ENCODE data around the gene SYT7.
A peak's percentile ranks its signal among the peaks of the same experiment; 100 is the strongest.

Gene SYT7

GRCh38 chr11:61592176-61592575, 11.3 kb upstream of the SYT7 start:
- Histone ChIP-seq H3K4me2 (ENCODE audit: low read length) (no peak overlapping the region), H3K4me1 (ENCODE audit: control insufficient read depth, insufficient read depth, low read length) (peaks cover 35% of the 10 kb centered on the region), H3K4me3 (ENCODE audit: low read length) (no peak overlapping the region), H3K9me3 (replicated peaks; ENCODE audit: low read length) (no peaks in the 10 kb centered on the region), H3K36me3 (ENCODE audit: insufficient read depth, low read length) (no peaks in the 10 kb centered on the region), H3K27me3 (ENCODE audit: control insufficient read depth, insufficient read depth, low read length) (peaks cover 33% of the 10 kb centered on the region), H3K9ac (ENCODE audit: low read depth, low read length) (no peak overlapping the region)

DNA sequence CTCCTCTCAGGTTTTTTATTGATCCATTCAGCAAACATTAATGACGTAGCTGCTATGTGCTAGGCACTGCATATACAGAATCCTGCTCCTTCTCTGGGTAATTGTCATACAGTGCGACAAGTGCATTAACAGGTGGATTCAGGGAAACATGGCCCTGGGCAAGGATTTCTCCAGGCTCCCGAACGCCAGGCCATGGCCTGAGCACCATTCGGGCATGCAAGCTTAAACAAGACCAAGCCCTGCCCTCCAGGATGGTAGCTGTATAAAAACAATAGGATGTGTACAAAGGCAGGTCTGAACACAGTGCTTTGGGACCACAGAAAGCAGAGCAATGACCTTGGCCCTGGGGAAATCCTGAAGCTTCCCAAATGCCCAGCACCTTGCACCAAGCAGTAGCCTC, 9.1 kb upstream of the SYT7 start:
- peaks cover 28% of the 10 kb centered on the region for H3K4me1 ChIP-seq (ENCODE audit: control insufficient read depth, insufficient read depth, low read length)
- H3K4me3 ChIP-seq (ENCODE audit: low read length) = no peak overlapping the region
- no peaks in the 10 kb centered on the region for H3K36me3 ChIP-seq (ENCODE audit: insufficient read depth, low read length)
- H3K9ac ChIP-seq (ENCODE audit: low read depth, low read length) = no peak overlapping the region
- H3K4me2 ChIP-seq (ENCODE audit: low read length) = no peak overlapping the region
- H3K27me3 ChIP-seq (ENCODE audit: control insufficient read depth, insufficient read depth, low read length) = peaks cover 37% of the 10 kb centered on the region
- no peaks in the 10 kb centered on the region for H3K9me3 ChIP-seq (replicated peaks; ENCODE audit: low read length)

GRCh38 chr11:61588728-61589191, 7.9 kb upstream of the SYT7 start:
- Histone ChIP-seq H3K27me3 (ENCODE audit: control insufficient read depth, insufficient read depth, low read length) (peaks cover 34% of the 10 kb centered on the region), H3K9me3 (replicated peaks; ENCODE audit: low read length) (no peaks in the 10 kb centered on the region), H3K4me3 (ENCODE audit: low read length) (peak overlapping the region; percentile 67), H3K9ac (ENCODE audit: low read depth, low read length) (no peak overlapping the region), H3K4me1 (ENCODE audit: control insufficient read depth, insufficient read depth, low read length) (peaks cover 21% of the 10 kb centered on the region), H3K4me2 (ENCODE audit: low read length) (peak overlapping the region; percentile 72), H3K36me3 (ENCODE audit: insufficient read depth, low read length) (no peaks in the 10 kb centered on the region)

- H3K4me1 ChIP-seq (ENCODE audit: control insufficient read depth, insufficient read depth, low read length) = peaks cover 21% of the 10 kb centered on the region
- no peak overlapping the region for H3K9ac ChIP-seq (ENCODE audit: low read depth, low read length)
- H3K27me3 ChIP-seq (ENCODE audit: control insufficient read depth, insufficient read depth, low read length) = peaks cover 34% of the 10 kb centered on the region
- H3K9me3 ChIP-seq (replicated peaks; ENCODE audit: low read length) = no peaks in the 10 kb centered on the region
- no peaks in the 10 kb centered on the region for H3K36me3 ChIP-seq (ENCODE audit: insufficient read depth, low read length)
- H3K4me3 ChIP-seq (ENCODE audit: low read length) = peak overlapping the region; percentile 67
- peak overlapping the region; percentile 72 for H3K4me2 ChIP-seq (ENCODE audit: low read length)
Measured at GRCh38 chr11:61587951-61588727, 7.3 kb upstream of the SYT7 start.

DNA sequence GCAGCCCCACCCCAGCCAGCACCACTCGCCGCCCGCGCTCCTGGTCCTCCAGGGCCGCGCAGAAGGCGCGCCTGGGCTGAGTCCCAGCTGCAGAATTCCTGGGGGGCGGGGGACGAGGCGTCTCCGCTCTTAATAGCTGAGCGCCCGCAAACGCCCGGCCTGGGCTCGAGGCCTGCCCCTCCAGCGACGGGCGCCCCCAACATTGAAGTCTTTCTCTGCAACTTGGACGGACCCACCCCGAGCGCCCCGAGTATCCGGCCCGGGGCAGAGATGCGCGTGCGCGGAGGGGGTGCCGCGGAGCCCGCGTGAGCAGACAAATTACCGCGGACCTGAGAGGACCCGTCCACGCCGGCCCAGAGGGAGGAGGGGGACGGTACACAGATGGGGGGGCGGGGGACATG, 6.7 kb upstream of the SYT7 start:
- Histone ChIP-seq H3K36me3 (ENCODE audit: insufficient read depth, low read length) (no peaks in the 10 kb centered on the region), H3K27me3 (ENCODE audit: control insufficient read depth, insufficient read depth, low read length) (peaks cover 34% of the 10 kb centered on the region), H3K9ac (ENCODE audit: low read depth, low read length) (no peak overlapping the region), H3K9me3 (replicated peaks; ENCODE audit: low read length) (no peaks in the 10 kb centered on the region), H3K4me3 (ENCODE audit: low read length) (peak overlapping the region; percentile 67), H3K4me1 (ENCODE audit: control insufficient read depth, insufficient read depth, low read length) (peaks cover 21% of the 10 kb centered on the region), H3K4me2 (ENCODE audit: low read length) (peak overlapping the region; percentile 72)

DNA sequence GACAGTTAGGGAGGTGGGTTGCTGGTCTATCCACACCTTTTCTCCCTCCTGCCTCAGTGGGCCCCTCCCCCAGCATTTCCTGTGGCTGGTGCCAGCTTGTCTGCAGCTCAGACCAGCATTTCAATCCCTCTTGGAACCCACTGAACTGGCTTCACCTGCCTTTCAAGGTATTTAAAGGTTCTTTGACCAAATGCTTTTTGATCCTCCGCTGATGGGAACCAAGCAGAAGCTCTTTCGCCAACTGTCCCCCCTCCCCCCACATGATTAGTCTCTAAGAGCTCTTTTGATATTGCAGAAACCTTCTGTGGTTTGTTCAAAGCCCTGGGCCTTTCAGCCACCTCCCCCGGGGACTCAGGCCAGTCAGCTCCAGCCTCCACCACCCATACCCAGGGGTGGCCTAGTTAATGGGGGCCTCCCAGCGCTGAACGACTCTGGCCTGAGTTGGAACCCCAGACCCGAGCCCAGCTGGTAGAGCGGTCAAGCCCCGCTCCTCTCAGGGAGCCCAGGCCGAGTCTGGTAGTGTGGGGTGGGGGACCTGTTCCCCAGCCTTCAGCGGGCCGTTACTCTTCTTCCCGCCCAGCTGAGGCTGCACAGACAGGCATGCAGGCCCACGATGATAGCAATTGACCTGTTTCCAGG, 6.0 kb upstream of the SYT7 start:
- peak overlapping the region; percentile 72 for H3K4me2 ChIP-seq (ENCODE audit: low read length)
- no peak overlapping the region for H3K9ac ChIP-seq (ENCODE audit: low read depth, low read length)
- no peaks in the 10 kb centered on the region for H3K36me3 ChIP-seq (ENCODE audit: insufficient read depth, low read length)
- no peaks in the 10 kb centered on the region for H3K9me3 ChIP-seq (replicated peaks; ENCODE audit: low read length)
- H3K27me3 ChIP-seq (ENCODE audit: control insufficient read depth, insufficient read depth, low read length) = peaks cover 39% of the 10 kb centered on the region
- peak overlapping the region; percentile 67 for H3K4me3 ChIP-seq (ENCODE audit: low read length)
- peaks cover 21% of the 10 kb centered on the region for H3K4me1 ChIP-seq (ENCODE audit: control insufficient read depth, insufficient read depth, low read length)

- H3K27me3 ChIP-seq (ENCODE audit: control insufficient read depth, insufficient read depth, low read length) = peaks cover 34% of the 10 kb centered on the region
- no peak overlapping the region for H3K9ac ChIP-seq (ENCODE audit: low read depth, low read length)
- H3K9me3 ChIP-seq (replicated peaks; ENCODE audit: low read length) = no peaks in the 10 kb centered on the region
- peaks cover 26% of the 10 kb centered on the region for H3K4me1 ChIP-seq (ENCODE audit: control insufficient read depth, insufficient read depth, low read length)
- H3K4me2 ChIP-seq (ENCODE audit: low read length) = no peak overlapping the region
- no peak overlapping the region for H3K4me3 ChIP-seq (ENCODE audit: low read length)
- H3K36me3 ChIP-seq (ENCODE audit: insufficient read depth, low read length) = no peaks in the 10 kb centered on the region
Measured at GRCh38 chr11:61585115-61585514, 4.2 kb upstream of the SYT7 start.

DNA sequence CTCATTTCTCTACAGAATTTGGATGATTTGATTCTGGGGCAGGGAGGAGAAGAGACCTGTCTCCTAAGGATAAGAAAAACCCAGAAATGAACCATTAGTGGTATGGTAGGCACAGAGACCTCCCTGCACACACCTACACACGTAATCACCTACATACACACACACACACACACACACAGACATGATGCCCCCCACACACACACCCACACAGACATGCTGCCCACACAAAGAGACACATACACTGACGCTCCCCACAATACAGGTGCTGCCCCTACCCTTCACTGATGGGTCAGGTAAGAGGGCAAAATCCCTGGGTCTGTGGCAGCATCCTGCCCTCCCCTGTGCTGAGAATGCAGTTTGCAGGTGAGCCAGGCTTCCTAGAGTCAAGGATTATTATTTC, 1.1 kb upstream of the SYT7 start:
- no peak overlapping the region for H3K9ac ChIP-seq (ENCODE audit: low read depth, low read length)
- H3K4me3 ChIP-seq (ENCODE audit: low read length) = no peak overlapping the region
- no peaks in the 10 kb centered on the region for H3K36me3 ChIP-seq (ENCODE audit: insufficient read depth, low read length)
- H3K4me2 ChIP-seq (ENCODE audit: low read length) = no peak overlapping the region
- peaks cover 7% of the 10 kb centered on the region for H3K4me1 ChIP-seq (ENCODE audit: control insufficient read depth, insufficient read depth, low read length)
- H3K27me3 ChIP-seq (ENCODE audit: control insufficient read depth, insufficient read depth, low read length) = peaks cover 37% of the 10 kb centered on the region
- no peaks in the 10 kb centered on the region for H3K9me3 ChIP-seq (replicated peaks; ENCODE audit: low read length)

GRCh38 chr11:61580271-61580888, 496 bp downstream of the SYT7 start:
- Histone ChIP-seq H3K27me3 (ENCODE audit: control insufficient read depth, insufficient read depth, low read length) (peaks cover 45% of the 10 kb centered on the region), H3K36me3 (ENCODE audit: insufficient read depth, low read length) (no peaks in the 10 kb centered on the region), H3K9ac (ENCODE audit: low read depth, low read length) (no peak overlapping the region), H3K9me3 (replicated peaks; ENCODE audit: low read length) (no peaks in the 10 kb centered on the region), H3K4me3 (ENCODE audit: low read length) (peak overlapping the region; percentile 66), H3K4me1 (ENCODE audit: control insufficient read depth, insufficient read depth, low read length) (peaks cover 7% of the 10 kb centered on the region), H3K4me2 (ENCODE audit: low read length) (peak overlapping the region; percentile 85)

DNA sequence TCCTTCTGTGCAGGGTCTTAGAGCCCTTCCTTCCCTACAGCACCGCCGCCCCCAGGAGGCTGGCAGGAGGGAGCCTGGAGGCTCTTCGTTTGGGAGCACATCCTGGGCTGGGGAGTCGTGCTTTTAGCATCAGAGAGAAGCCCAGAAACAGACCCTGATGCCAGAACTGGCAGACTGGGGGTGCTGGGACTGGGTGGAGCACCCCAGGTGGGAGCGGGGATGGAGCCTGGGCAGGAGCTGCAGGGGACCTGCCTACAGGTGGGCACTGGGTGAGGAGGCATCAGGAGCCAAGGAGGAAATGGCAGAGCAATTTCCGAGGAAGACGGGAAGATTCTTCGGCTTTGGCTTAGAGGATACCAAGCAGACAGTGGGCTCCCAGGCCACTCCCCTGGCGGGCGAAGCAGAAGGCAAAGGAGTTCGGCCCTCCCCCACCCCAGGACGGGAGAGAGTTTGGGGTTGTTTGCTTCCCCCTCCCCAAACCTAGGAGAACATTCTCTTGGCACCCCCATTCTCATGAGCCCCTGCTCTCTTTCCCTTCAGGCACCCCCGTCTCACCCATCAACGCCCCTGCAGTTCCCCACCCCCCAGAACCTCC, 1.1 kb downstream of the SYT7 start:
- Histone ChIP-seq H3K4me3 (ENCODE audit: low read length) (no peak overlapping the region), H3K9ac (ENCODE audit: low read depth, low read length) (no peak overlapping the region), H3K4me2 (ENCODE audit: low read length) (peak overlapping the region; percentile 85), H3K9me3 (replicated peaks; ENCODE audit: low read length) (no peaks in the 10 kb centered on the region), H3K36me3 (ENCODE audit: insufficient read depth, low read length) (no peaks in the 10 kb centered on the region), H3K4me1 (ENCODE audit: control insufficient read depth, insufficient read depth, low read length) (peaks cover 7% of the 10 kb centered on the region), H3K27me3 (ENCODE audit: control insufficient read depth, insufficient read depth, low read length) (peaks cover 51% of the 10 kb centered on the region)

- Histone ChIP-seq H3K4me3 (ENCODE audit: low read length) (no peak overlapping the region), H3K4me1 (ENCODE audit: control insufficient read depth, insufficient read depth, low read length) (peaks cover 7% of the 10 kb centered on the region), H3K36me3 (ENCODE audit: insufficient read depth, low read length) (no peaks in the 10 kb centered on the region), H3K9ac (ENCODE audit: low read depth, low read length) (no peak overlapping the region), H3K4me2 (ENCODE audit: low read length) (no peak overlapping the region), H3K27me3 (ENCODE audit: control insufficient read depth, insufficient read depth, low read length) (peaks cover 58% of the 10 kb centered on the region), H3K9me3 (replicated peaks; ENCODE audit: low read length) (no peaks in the 10 kb centered on the region)
Measured at GRCh38 chr11:61578819-61579675, 1.8 kb downstream of the SYT7 start.
